SU-DHL-6 (cell line): Measurements from ENCODE around the gene RCAN2.
A peak's percentile ranks its signal among the peaks of the same experiment; 100 is the strongest.

ENCODE experiments used
- H2AFZ ChIP-seq: fragments of 200-600 bp; sonication (generic); 2 replicates; pipeline ENCODE4 v1.6.1; 2014; ENCODE audit warnings: low read depth, mild to moderate bottlenecking, moderate library complexity, mixed read lengths, antibody characterized with exemption, low read length; ENCODE audit not compliant: severe bottlenecking
- H3F3A ChIP-seq: fragments of 200-600 bp; shearing (Covaris generic); 2 replicates; pipeline ENCODE4 v1.6.0; 2016; ENCODE audit warnings: antibody characterized with exemption, mild to moderate bottlenecking; ENCODE audit not compliant: insufficient read depth
- H3K27ac ChIP-seq: fragments of 200-600 bp; sonication (generic); 2 replicates; pipeline ENCODE4 v1.5.1; 2016; ENCODE audit warnings: low read depth, mild to moderate bottlenecking, low read length, moderate library complexity, mixed read lengths
- H3K27me3 ChIP-seq: fragments of 200-600 bp; sonication (generic), shearing (Covaris generic); 2 replicates; pipeline ENCODE4 v1.6.0; 2014; ENCODE audit warnings: mild to moderate bottlenecking, low read length
- H3K36me3 ChIP-seq: fragments of 200-600 bp; sonication (generic); 2 replicates; pipeline ENCODE4 v1.6.1; 2014; ENCODE audit warnings: mild to moderate bottlenecking, low read length, mixed read lengths
- H3K4me2 ChIP-seq: fragments of 300-600, 200-600 bp; shearing (Covaris generic), sonication (generic); 2 replicates; pipeline ENCODE4 v1.6.0; 2014; ENCODE audit warnings: low read length, low read depth, mild to moderate bottlenecking; ENCODE audit not compliant: poor library complexity, severe bottlenecking
- H3K4me3 ChIP-seq: fragments of 200-600 bp; sonication (generic); 2 replicates; pipeline ENCODE4 v1.5.1; 2014; ENCODE audit warnings: antibody characterized with exemption, low read length, mild to moderate bottlenecking, mixed read lengths; ENCODE audit not compliant: insufficient read depth, poor library complexity, severe bottlenecking
- H3K79me2 ChIP-seq: fragments of 200-600 bp; sonication (generic); 2 replicates; pipeline ENCODE4 v1.6.1; 2014; ENCODE audit warnings: mild to moderate bottlenecking, low read length, moderate library complexity; ENCODE audit not compliant: insufficient read depth
- H3K9ac ChIP-seq: fragments of 200-600 bp; sonication (generic); 2 replicates; pipeline ENCODE4 v1.7.0; 2014; ENCODE audit warnings: mild to moderate bottlenecking, low read length
- H3K9me2 ChIP-seq: fragments of 200-600 bp; sonication (generic); replicated peaks from 2 replicates; pipeline ENCODE4 v1.6.1; 2014; ENCODE audit warnings: low read length; ENCODE audit not compliant: insufficient read depth
- H3K9me3 ChIP-seq: fragments of 200-600 bp; sonication (generic); 2 replicates; pipeline ENCODE4 v1.6.1; 2014; ENCODE audit warnings: low read length, mixed read lengths; ENCODE audit not compliant: insufficient read depth
- H4K20me1 ChIP-seq: fragments of 200-600 bp; sonication (generic); 2 replicates; pipeline ENCODE4 v1.6.1; 2014; ENCODE audit warnings: low read depth, mild to moderate bottlenecking, antibody characterized with exemption, low read length, moderate library complexity, mixed read lengths
- CTCF ChIP-seq: fragments of 200-600 bp; sonication (generic); IDR thresholded peaks from one replicate; pipeline ENCODE4 v1.5.1; 2017; ENCODE audit warnings: antibody characterized with exemption, mild to moderate bottlenecking, low read length, moderate library complexity; ENCODE audit not compliant: insufficient read depth, poor library complexity, severe bottlenecking
- EZH2phosphoT487 ChIP-seq: fragments of 200-600 bp; sonication (generic), shearing (Covaris generic); conservative IDR thresholded peaks from 2 replicates; pipeline ENCODE4 v1.6.1; 2018; ENCODE audit warnings: mild to moderate bottlenecking, antibody characterized with exemption, low read length, moderate library complexity, mixed read lengths

Gene RCAN2

DNA sequence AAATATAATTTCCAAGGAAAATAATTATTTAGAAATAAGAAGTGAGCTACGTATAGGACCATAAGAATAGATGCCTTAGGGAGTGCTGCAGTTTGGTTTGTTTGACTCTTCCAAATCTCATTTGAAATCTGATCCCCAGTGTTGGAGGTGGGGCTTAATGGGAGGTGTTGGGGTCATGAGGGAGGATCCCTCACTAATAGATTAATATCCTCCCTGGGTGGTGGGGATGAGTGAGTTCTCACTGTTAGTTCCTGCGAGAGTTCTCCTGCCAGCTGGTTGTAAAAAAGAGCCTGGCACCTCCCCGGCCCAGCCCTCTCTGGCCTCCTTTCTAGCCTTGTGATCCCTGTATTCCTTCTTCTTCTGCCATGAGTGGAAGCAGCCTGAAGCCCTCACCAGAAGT is 69.3 kb downstream of the RCAN2 start:
- H3K79me2 ChIP-seq: no peaks in the 10 kb centered on the region
- H3K4me3 ChIP-seq: no peak overlapping the region
- H3F3A ChIP-seq: no peaks in the 10 kb centered on the region
- no peaks in the 10 kb centered on the region for H3K27me3 ChIP-seq
- H3K27ac ChIP-seq: no peak overlapping the region
- H4K20me1 ChIP-seq: no peaks in the 10 kb centered on the region
- H3K9ac ChIP-seq: no peak overlapping the region
- no peaks in the 10 kb centered on the region for H3K36me3 ChIP-seq
- no peaks in the 10 kb centered on the region for H3K9me2 ChIP-seq
- no peak overlapping the region for H2AFZ ChIP-seq
- no peak for TF ChIP-seq CTCF
- no peak for TF ChIP-seq EZH2phosphoT487
- H3K9me3 ChIP-seq: no peaks in the 10 kb centered on the region
- H3K4me2 ChIP-seq: no peak overlapping the region

DNA sequence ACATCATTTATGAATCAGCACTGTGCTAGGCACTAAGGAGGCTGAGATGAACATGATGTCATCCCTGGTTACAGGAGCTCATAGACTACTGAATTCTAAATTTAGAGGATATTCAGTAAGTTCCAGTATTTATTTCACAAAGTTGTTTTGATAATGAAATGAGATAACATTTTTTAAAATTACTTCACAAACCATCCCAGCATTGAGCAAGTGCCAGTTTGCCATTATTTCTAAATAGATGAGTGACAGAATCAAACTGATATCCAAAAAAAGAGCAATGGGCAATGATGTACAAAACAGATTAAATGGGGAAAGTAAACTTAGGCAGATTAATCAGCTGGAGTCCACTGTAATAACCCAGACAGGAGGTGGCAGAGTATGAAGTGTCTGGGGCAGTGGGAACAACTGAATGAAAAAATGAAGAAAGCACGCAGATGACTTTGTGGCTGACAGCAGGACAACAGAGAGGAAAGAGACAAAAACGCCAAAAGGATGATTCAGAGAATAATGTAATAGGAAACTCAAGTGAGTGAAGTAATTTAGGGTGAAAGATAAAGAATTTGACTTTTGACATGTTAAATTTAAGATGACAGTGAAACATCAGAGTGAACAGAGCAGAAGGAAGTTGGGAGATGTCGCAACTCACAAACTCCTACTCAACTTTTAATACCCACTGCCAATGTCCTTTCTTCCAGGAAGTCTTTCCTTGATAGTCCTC is 70.2 kb downstream of the RCAN2 start:
- TF ChIP-seq CTCF (no peak), EZH2phosphoT487 (no peak)
- no peak overlapping the region for H3K4me2 ChIP-seq
- H3K4me3 ChIP-seq: no peak overlapping the region
- no peaks in the 10 kb centered on the region for H3K36me3 ChIP-seq
- no peak overlapping the region for H3K9ac ChIP-seq
- H4K20me1 ChIP-seq: no peaks in the 10 kb centered on the region
- H3K9me3 ChIP-seq: no peaks in the 10 kb centered on the region
- H3K79me2 ChIP-seq: no peaks in the 10 kb centered on the region
- H3K9me2 ChIP-seq: no peaks in the 10 kb centered on the region
- H3F3A ChIP-seq: no peaks in the 10 kb centered on the region
- no peak overlapping the region for H2AFZ ChIP-seq
- no peaks in the 10 kb centered on the region for H3K27me3 ChIP-seq
- H3K27ac ChIP-seq: no peak overlapping the region

DNA sequence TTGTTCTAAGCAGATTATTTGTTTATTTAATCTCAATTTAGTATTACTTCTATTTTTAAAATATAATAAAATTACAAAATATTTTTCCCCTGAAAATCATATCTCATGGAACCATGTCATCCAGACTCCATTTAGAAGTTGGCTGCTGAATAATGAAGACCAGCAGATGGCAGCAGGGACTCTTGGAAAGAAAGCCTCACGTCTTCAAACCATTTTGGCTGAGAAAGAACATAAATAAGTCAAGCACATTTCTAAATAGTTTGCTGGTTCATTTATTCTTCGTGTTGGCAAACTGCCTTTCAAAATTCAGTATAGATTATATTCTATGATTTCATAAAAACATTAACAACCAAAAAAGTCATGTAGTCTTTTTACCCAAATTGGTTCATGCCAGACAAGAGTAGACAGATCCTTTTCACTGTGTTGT is 71.7 kb downstream of the RCAN2 start:
- Histone ChIP-seq H4K20me1 (no peaks in the 10 kb centered on the region), H3K79me2 (no peaks in the 10 kb centered on the region), H3K4me2 (no peak overlapping the region), H3K9me3 (no peaks in the 10 kb centered on the region), H3F3A (no peaks in the 10 kb centered on the region), H2AFZ (no peak overlapping the region), H3K9me2 (no peaks in the 10 kb centered on the region), H3K9ac (no peak overlapping the region), H3K4me3 (no peak overlapping the region), H3K27me3 (no peaks in the 10 kb centered on the region), H3K27ac (no peak overlapping the region), H3K36me3 (no peaks in the 10 kb centered on the region)
- TF ChIP-seq EZH2phosphoT487: no peak
- peak; percentile 95 for TF ChIP-seq CTCF
